IMR-90 (cell line): Measurements from ENCODE around the gene GCGR. TPM values are rescaled to one million over a fixed set of nuclear protein-coding genes. Genes with fewer than 3 reads are reported as not detected.

Experiments
- ATAC-seq: fragments of 200-7000 bp; cut with Tn5 transposase; 2 replicates; pipeline ENCODE4 v1.9.1; 2020; ENCODE audit warnings: low read depth, mild to moderate bottlenecking, moderate library complexity
- BruUV-seq: library from RNA; stranded (reverse); fragments of 400-500 nt; replicated peaks from 2 replicates; lab custom pipeline; 2021; lab: Mats Ljungman, UMichigan
- CTCF ChIA-PET: fragments of 300-600 bp; formaldehyde crosslinking; extraction: SDS; loops from one replicate; lab custom pipeline; 2021; ENCODE audit warnings: antibody characterized with exemption; lab: Yijun Ruan, JAX
- POLR2A ChIA-PET: fragments of 300-600 bp; sonication (Branson Sonifier 250); formaldehyde crosslinking; loops from one replicate; lab custom pipeline; 2022; ENCODE audit warnings: antibody characterized with exemption; ENCODE audit not compliant: unreplicated experiment; lab: Charles Lee
- DNase-seq: peaks from one replicate; pipeline ENCODE4 v3.0.0; 2013
- H2AFZ ChIP-seq: replicated peaks from 2 replicates; pipeline ENCODE3; 2013; ENCODE audit warnings: low read length, mild to moderate bottlenecking; ENCODE audit not compliant: poor library complexity
- H2AK5ac ChIP-seq: 2 replicates; pipeline ENCODE4 v1.6.1; 2013; ENCODE audit warnings: low read depth, low read length, inconsistent platforms
- H2AK9ac ChIP-seq: replicated peaks from 2 replicates; pipeline ENCODE3; 2013; ENCODE audit warnings: mild to moderate bottlenecking, low read depth, low read length, moderate library complexity; ENCODE audit not compliant: poor library complexity
- H2BK120ac ChIP-seq: 2 replicates; pipeline ENCODE4 v1.6.1; 2013; ENCODE audit warnings: low read depth, low read length, inconsistent platforms
- H2BK15ac ChIP-seq: 3 replicates; pipeline ENCODE4 v1.6.1; 2013; ENCODE audit warnings: low read depth, low read length, inconsistent platforms
- H2BK20ac ChIP-seq: 2 replicates; pipeline ENCODE4 v1.6.1; 2013; ENCODE audit warnings: low read depth, mild to moderate bottlenecking, inconsistent platforms, low read length, moderate library complexity
- H2BK5ac ChIP-seq: 2 replicates; pipeline ENCODE4 v1.6.1; 2013; ENCODE audit warnings: mild to moderate bottlenecking, low read depth, low read length, inconsistent platforms; ENCODE audit not compliant: poor library complexity, severe bottlenecking
- H3K14ac ChIP-seq: replicated peaks from 2 replicates; pipeline ENCODE4 v1.6.1; 2013; ENCODE audit warnings: low read depth, low read length, inconsistent platforms
- H3K18ac ChIP-seq: 2 replicates; pipeline ENCODE4 v1.6.1; 2013; ENCODE audit warnings: low read depth, low read length, control low read depth
- H3K23ac ChIP-seq: 2 replicates; pipeline ENCODE4 v1.6.1; 2013; ENCODE audit warnings: low read depth, low read length, inconsistent platforms
- H3K27ac ChIP-seq: 2 replicates; pipeline ENCODE4 v1.5.1; 2013; ENCODE audit warnings: mild to moderate bottlenecking, control low read depth, low read length; ENCODE audit not compliant: insufficient read depth
- H3K27me3 ChIP-seq: 2 replicates; pipeline ENCODE4 v1.6.1; 2013; ENCODE audit warnings: low read length; ENCODE audit not compliant: control insufficient read depth, insufficient read depth
- H3K36me3 ChIP-seq: 2 replicates; pipeline ENCODE4 v1.6.1; 2013; ENCODE audit warnings: low read length, mixed read lengths; ENCODE audit not compliant: control insufficient read depth, insufficient read depth
- H3K4ac ChIP-seq: 2 replicates; pipeline ENCODE4 v1.6.1; 2013; ENCODE audit warnings: low read depth, low read length, inconsistent platforms
- H3K4me1 ChIP-seq: 2 replicates; pipeline ENCODE4 v1.6.1; 2013; ENCODE audit warnings: low read length, mixed read lengths; ENCODE audit not compliant: control insufficient read depth, insufficient read depth
- H3K4me2 ChIP-seq: 2 replicates; pipeline ENCODE4 v1.6.1; 2013; ENCODE audit warnings: low read depth, mild to moderate bottlenecking, control low read depth, low read length, moderate library complexity
- H3K4me3 ChIP-seq: 2 replicates; pipeline ENCODE4 v1.5.1; 2013; ENCODE audit warnings: low read depth, mild to moderate bottlenecking, control low read depth, low read length, moderate library complexity; ENCODE audit not compliant: insufficient read depth
- H3K56ac ChIP-seq: 2 replicates; pipeline ENCODE4 v1.6.1; 2013; ENCODE audit warnings: low read length, inconsistent platforms; ENCODE audit not compliant: insufficient read depth; ENCODE audit errors: extremely low read depth
- H3K79me1 ChIP-seq, 2 experiments: 2 replicates each; pipeline ENCODE4 v1.6.1; 2013; ENCODE audit warnings: low read length in 2 of 2, inconsistent platforms in 1 of 2, low read depth in 1 of 2
- H3K9ac ChIP-seq: 2 replicates; pipeline ENCODE4 v1.6.1; 2013; ENCODE audit warnings: low read depth, low read length, control low read depth
- H3K9me1 ChIP-seq: 2 replicates; pipeline ENCODE4 v1.6.1; 2013; ENCODE audit warnings: low read length, inconsistent platforms; ENCODE audit not compliant: insufficient read depth
- H3K9me3 ChIP-seq: 2 replicates; pipeline ENCODE4 v1.6.1; 2013; ENCODE audit warnings: low read length; ENCODE audit not compliant: control insufficient read depth, insufficient read depth
- H4K20me1 ChIP-seq: 2 replicates; pipeline ENCODE4 v1.6.1; 2013; ENCODE audit warnings: low read length, inconsistent platforms; ENCODE audit not compliant: insufficient read depth
- H4K5ac ChIP-seq: 2 replicates; pipeline ENCODE4 v1.6.1; 2013; ENCODE audit warnings: mild to moderate bottlenecking, low read depth, low read length, control low read depth
- H4K8ac ChIP-seq, 2 experiments: 2 replicates each; pipeline ENCODE4 v1.6.1; 2013; ENCODE audit warnings: low read depth in 2 of 2, low read length in 2 of 2, control low read depth in 1 of 2, inconsistent platforms in 1 of 2
- H4K91ac ChIP-seq: 2 replicates; pipeline ENCODE4 v1.6.1; 2013; ENCODE audit warnings: low read depth, low read length, inconsistent platforms; ENCODE audit not compliant: insufficient read depth
- BHLHE40 ChIP-seq: fragments of 150-350 bp; IDR thresholded peaks from 2 replicates; pipeline ENCODE4 v1.6.1; 2016; ENCODE audit warnings: mild to moderate bottlenecking, low read depth, low read length
- CEBPB ChIP-seq: IDR thresholded peaks from 2 replicates; pipeline ENCODE4 v1.6.1; 2012; ENCODE audit warnings: low read depth, low read length, improper control_type of control experiment
- CHD1 ChIP-seq: IDR thresholded peaks from 2 replicates; pipeline ENCODE4 v1.6.1; 2012; ENCODE audit warnings: low read depth, low read length, improper control_type of control experiment
- CTCF ChIP-seq: conservative IDR thresholded peaks from 2 replicates; pipeline ENCODE4 v1.5.1; 2012; ENCODE audit warnings: mild to moderate bottlenecking, low read depth, low read length, improper control_type of control experiment
- ELK1 ChIP-seq: fragments of 150-350 bp; IDR thresholded peaks from 2 replicates; pipeline ENCODE4 v1.6.1; 2016; ENCODE audit warnings: low read depth, mild to moderate bottlenecking, low read length, moderate library complexity, borderline replicate concordance
- FOS ChIP-seq: fragments of 150-350 bp; IDR thresholded peaks from 2 replicates; pipeline ENCODE4 v1.6.1; 2016; ENCODE audit warnings: low read depth, low read length
- MAFK ChIP-seq: IDR thresholded peaks from 2 replicates; pipeline ENCODE4 v1.6.1; 2012; ENCODE audit warnings: low read depth, low read length, improper control_type of control experiment
- MAZ ChIP-seq: IDR thresholded peaks from 2 replicates; pipeline ENCODE4 v1.6.1; 2012; ENCODE audit warnings: low read depth, mild to moderate bottlenecking, low read length, improper control_type of control experiment, moderate library complexity, borderline replicate concordance
- MXI1 ChIP-seq: IDR thresholded peaks from 2 replicates; pipeline ENCODE4 v1.6.1; 2012; ENCODE audit warnings: low read depth, mild to moderate bottlenecking, low read length, moderate library complexity, borderline replicate concordance
- NFE2L2 ChIP-seq: fragments of 150-350 bp; IDR thresholded peaks from 2 replicates; pipeline ENCODE4 v1.6.1; 2016; ENCODE audit warnings: low read depth, mild to moderate bottlenecking, low read length
- POLR2A ChIP-seq: IDR thresholded peaks from 2 replicates; pipeline ENCODE4 v1.6.1; 2012; ENCODE audit warnings: mild to moderate bottlenecking, low read depth, low read length
- RAD21 ChIP-seq: IDR thresholded peaks from 2 replicates; pipeline ENCODE4 v1.6.1; 2012; ENCODE audit warnings: low read length, improper control_type of control experiment
- RCOR1 ChIP-seq: IDR thresholded peaks from 2 replicates; pipeline ENCODE4 v1.6.1; 2012; ENCODE audit warnings: mild to moderate bottlenecking, low read length, improper control_type of control experiment; ENCODE audit not compliant: insufficient replicate concordance
- RFX5 ChIP-seq: IDR thresholded peaks from 2 replicates; pipeline ENCODE4 v1.8.0; 2012; ENCODE audit warnings: low read depth, mild to moderate bottlenecking, low read length, moderate library complexity
- SMC3 ChIP-seq: fragments of 150-350 bp; IDR thresholded peaks from 2 replicates; pipeline ENCODE4 v1.6.1; 2016; ENCODE audit warnings: low read depth, mild to moderate bottlenecking, antibody characterized with exemption, low read length, moderate library complexity
- USF2 ChIP-seq: fragments of 150-350 bp; IDR thresholded peaks from 2 replicates; pipeline ENCODE4 v1.6.1; 2017; ENCODE audit warnings: mild to moderate bottlenecking, antibody characterized with exemption, low read length, low read depth
- WGBS, 2 experiments: methylation state at CpG; one replicate each; pipeline versions ENCODE4 v1.1.5 to v1.1.7; 2013; ENCODE audit warnings: missing lambda C conversion rate in 2 of 2; ENCODE audit not compliant: insufficient read length in 1 of 2; ENCODE audit errors: extremely low coverage in 2 of 2; 5-methylcytosine and 5-hydroxymethylcytosine counted together
- dilution Hi-C: fragments of 300-500 bp; cut with HindIII; formaldehyde crosslinking; loops from one replicate; pipeline ENCODE4 v1.14.3; 2018; ENCODE audit warnings: low sequenced_read_pairs; ENCODE audit not compliant: unreplicated experiment
- in situ Hi-C: fragments of 300-500 bp; cut with MboI; formaldehyde crosslinking; loops from 3 replicates; pipeline ENCODE4 v1.14.3; 2019; ENCODE audit warnings: low sequenced_read_pairs, inconsistent platforms, mixed read lengths
- intact Hi-C: fragments of 100-400 bp; cut with micrococcal nuclease; formaldehyde crosslinking; loops from 2 replicates; pipeline ENCODE4 v1.10.0; 2022
- polyA plus RNA-seq, 3 experiments: library from polyadenylated mRNA; depleted of rRNA; stranded (reverse); fragments of >200 nt; gene quantifications; 2 replicates each; pipeline ENCODE4 v1.2.3, GENCODE V29; 2012; ENCODE audit warnings: low replicate concordance in 1 of 3
- total RNA-seq: library from RNA; depleted of rRNA; stranded (reverse); fragments of >200 nt; gene quantifications from 2 replicates; pipeline ENCODE4 v1.2.3, GENCODE V29; 2012

Gene GCGR
- total and polyA plus RNA-seq, 2 of the 4 experiments (the other 2 are of a cell fraction), result not detected

GRCh38 chr17:81821147-81821546 is 17.2 kb downstream of the GCGR start:
- Histone ChIP-seq H2AK9ac (no peak overlapping the region), H4K20me1 (peaks cover 27% of the 10 kb centered on the region), H2AK5ac (no peak overlapping the region), H3K23ac (no peak overlapping the region), H3K4me3 (no peak overlapping the region), H3K4me1 (peaks cover 4% of the 10 kb centered on the region; the same call in 1 of the 2 replicates), H3K9me1 (peaks cover 11% of the 10 kb centered on the region), H4K91ac (no peak overlapping the region), H2BK15ac (no peak overlapping the region), H3K79me1 (peaks cover 2 to 16% of the 10 kb centered on the region in 2 experiments; a peak in 3 of 4 replicates), H4K8ac (no peak overlapping the region), H2BK20ac (no peak overlapping the region), H3K18ac (no peak overlapping the region), H4K5ac (no peak overlapping the region), H3K56ac (no peak overlapping the region), H2BK5ac (no peak overlapping the region), H2AFZ (no peak overlapping the region), H3K4me2 (no peak overlapping the region), H3K14ac (no peak overlapping the region), H2BK120ac (no peak overlapping the region), H3K9ac (no peak overlapping the region), H3K27me3 (0 out of 2 replicates have a peak, but pooled peaks cover 2% of the 10 kb centered on the region), H3K36me3 (peaks cover 14% of the 10 kb centered on the region), H3K9me3 (no peaks in the 10 kb centered on the region), H3K27ac (no peak overlapping the region), H3K4ac (no peak overlapping the region)
- TF ChIP-seq CTCF (no peak), MXI1 (no peak), POLR2A (no peak), CEBPB (no peak), FOS (no peak), ELK1 (no peak), USF2 (no peak), RCOR1 (no peak), MAZ (no peak), SMC3 (no peak), BHLHE40 (no peak), NFE2L2 (no peak), RAD21 (no peak), MAFK (no peak), RFX5 (no peak), CHD1 (no peak)
- WGBS, 2 experiments, result 100% methylated on average over 5 of the region's 8 CpGs; no CpG with 5 or more reads in 1 of the 2 experiments
- ChIA-PET POLR2A (no interaction called here), CTCF (no interaction called here)
- intact Hi-C loops (no loop called here), dilution Hi-C loops (no loop called here), in situ Hi-C loops (no loop called here)
- ATAC-seq, result no peak; the same call in 1 of the 2 replicates
- no TSS peak for BruUV-seq
- DNase-seq, result no peak
